Stimulated activated CD8-positive, alpha-beta memory T cell treated with anti-CD3 and anti-CD28 coated beads, Interleukin-12 subunit alpha, Interleukin-12 subunit beta, amount 100 ng/mL, for 1 hour (primary cell): Measurements from ENCODE around the gene GNL3.
A peak's percentile ranks its signal among the peaks of the same experiment; 100 is the strongest.

Experiments
- DNase-seq: peaks from one replicate; pipeline ENCODE4 v3.0.0-alpha.2; 2020; ENCODE audit warnings: low read depth

GNL3 gene

DNA sequence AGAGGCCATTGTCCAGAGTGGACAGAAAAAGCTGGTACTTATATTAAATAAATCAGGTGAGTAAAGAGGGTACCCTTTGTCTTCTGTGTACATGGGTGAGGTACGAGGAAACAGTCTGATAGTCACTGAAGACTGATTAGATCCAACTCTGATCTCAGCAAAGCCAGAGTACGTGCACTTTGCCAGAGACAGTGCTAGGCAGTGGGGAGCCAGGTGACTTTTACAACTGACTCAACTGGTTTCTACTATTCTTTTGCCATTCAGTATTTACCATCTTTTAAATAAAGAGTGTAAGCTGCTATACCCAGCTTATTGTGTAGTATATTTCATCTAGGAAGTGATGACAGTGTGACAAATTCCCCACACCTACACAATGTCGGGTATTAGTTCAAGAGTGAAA, 3.3 kb downstream of the GNL3 start:
- DNase-seq, result no peak

GRCh38 chr3:52690560-52690959, 4.7 kb downstream of the GNL3 start:
- DNase-seq, result no peak

- DNase-seq, result no peak
Observed at GRCh38 chr3:52693071-52693470, 7.2 kb downstream of the GNL3 start.

- DNase-seq, result no peak
Observed at GRCh38 chr3:52694528-52695189, 8.8 kb downstream of the GNL3 start.

- DNase-seq, result no peak
Observed at GRCh38 chr3:52695798-52696671, 10.2 kb downstream of the GNL3 start.

DNA sequence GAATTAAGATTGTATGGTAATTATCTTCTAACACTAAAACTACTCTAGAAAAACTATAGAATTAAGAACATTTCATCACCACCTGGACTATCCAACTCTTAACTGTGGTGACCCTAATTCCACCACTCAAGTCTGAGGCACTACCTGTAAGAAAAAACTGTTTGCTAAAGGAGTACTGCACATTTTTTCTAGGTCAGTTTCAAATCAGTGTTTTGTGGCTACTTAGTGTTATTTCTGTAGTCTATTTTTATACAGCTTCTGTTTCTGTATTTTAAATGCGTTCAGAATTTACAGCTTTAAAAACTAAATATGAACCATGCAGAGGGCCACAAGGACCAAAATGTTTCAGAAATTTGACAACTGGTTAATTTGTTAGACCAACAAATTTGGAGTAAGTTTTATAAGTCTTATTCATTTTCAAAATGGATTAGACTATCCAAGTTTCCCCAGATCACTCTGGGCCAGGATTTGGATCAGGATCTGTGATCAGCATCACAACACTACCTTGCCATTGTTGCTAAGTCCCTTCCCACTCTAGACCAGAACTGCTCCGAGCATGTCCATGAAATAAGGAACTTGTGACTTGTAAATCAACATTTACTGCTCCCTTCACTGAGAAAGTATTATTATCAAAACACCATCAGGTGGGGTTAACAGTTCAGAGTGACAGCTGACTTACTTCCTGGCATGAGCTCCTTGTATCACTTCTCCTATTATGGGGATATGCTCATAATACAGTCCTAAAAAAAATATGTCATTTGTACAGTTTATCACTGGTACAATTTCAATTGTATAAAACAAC, 11.2 kb downstream of the GNL3 start:
- no peak for DNase-seq

GRCh38 chr3:52697632-52697965, 11.8 kb downstream of the GNL3 start:
- DNase-seq, result no peak

DNA sequence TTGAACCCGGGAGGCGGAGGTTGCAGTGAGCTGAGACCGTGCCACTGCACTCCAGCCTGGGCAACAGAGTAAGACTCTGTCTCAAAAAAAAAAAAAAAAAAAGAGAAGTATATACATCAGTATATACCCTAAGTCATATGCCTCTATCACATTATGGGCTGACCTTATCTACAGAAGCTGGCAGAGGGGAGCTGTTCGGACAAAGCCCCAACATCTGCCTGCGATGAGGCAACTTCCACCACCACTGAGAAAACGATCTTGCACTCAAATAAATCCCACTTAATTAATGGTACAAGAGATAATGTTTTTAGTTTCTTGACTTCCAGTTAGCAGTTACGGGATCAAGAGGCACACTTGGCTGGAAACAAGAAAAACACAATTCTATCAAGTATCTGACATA, 17.5 kb downstream of the GNL3 start:
- DNase-seq, result no peak

DNA sequence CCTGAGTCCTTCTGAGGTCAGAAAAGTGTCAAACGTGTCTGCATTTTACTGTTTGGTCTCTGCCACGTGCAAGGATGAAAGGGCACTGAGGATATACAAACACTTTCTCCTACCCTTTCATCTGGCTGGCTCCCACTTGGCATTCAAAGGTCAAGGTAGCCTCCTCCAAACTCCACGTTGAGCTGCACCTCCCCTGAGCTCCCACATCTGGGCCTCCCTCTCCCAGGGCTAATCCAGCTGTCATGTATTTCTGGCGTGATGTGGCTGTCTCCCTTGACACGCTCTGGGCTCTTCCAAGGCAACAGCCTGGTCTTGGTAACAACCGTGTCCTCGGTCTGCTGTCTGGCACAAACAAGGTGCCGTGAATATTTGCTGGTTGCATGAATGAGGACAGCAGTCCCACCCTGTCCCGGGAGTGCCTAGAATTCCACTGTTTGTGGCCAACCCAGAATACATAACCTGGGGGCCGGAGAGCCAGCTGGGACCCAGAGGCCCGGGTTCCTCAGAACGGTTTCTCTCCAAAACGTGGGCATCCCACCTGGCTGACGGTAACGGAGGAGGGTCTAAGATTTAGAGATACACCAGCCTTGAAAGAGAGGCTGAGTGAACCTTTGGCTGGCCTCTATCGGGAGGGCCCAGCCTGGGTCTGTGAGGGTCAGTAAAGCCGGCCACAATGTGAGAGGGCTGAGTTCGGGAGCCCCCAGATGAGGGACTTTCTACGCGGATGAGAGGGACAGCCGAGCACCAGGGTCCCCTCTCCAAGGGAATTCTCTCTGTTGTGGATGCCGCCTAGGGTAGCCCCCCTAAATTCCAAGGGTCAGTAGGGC, 19.0 kb downstream of the GNL3 start:
- DNase-seq, result no peak

- DNase-seq, result no peak
Observed at GRCh38 chr3:52705438-52705687, 19.5 kb downstream of the GNL3 start.

GRCh38 chr3:52705688-52706686, 20.2 kb downstream of the GNL3 start, which contains the start of the genes GLT8D1 and SPCS1:
GLT8D1 (minus strand) TSS chr3:52705791; CDS start chr3:52700460, 5,331 bp downstream.
SPCS1 (plus strand) TSS chr3:52706106; CDS start chr3:52706247, 141 bp downstream.
- peak; percentile 70 for DNase-seq

- no peak for DNase-seq
Observed at GRCh38 chr3:52707585-52707984, 21.8 kb downstream of the GNL3 start.

GRCh38 chr3:52710512-52710911, 24.7 kb downstream of the GNL3 start:
- no peak for DNase-seq

DNA sequence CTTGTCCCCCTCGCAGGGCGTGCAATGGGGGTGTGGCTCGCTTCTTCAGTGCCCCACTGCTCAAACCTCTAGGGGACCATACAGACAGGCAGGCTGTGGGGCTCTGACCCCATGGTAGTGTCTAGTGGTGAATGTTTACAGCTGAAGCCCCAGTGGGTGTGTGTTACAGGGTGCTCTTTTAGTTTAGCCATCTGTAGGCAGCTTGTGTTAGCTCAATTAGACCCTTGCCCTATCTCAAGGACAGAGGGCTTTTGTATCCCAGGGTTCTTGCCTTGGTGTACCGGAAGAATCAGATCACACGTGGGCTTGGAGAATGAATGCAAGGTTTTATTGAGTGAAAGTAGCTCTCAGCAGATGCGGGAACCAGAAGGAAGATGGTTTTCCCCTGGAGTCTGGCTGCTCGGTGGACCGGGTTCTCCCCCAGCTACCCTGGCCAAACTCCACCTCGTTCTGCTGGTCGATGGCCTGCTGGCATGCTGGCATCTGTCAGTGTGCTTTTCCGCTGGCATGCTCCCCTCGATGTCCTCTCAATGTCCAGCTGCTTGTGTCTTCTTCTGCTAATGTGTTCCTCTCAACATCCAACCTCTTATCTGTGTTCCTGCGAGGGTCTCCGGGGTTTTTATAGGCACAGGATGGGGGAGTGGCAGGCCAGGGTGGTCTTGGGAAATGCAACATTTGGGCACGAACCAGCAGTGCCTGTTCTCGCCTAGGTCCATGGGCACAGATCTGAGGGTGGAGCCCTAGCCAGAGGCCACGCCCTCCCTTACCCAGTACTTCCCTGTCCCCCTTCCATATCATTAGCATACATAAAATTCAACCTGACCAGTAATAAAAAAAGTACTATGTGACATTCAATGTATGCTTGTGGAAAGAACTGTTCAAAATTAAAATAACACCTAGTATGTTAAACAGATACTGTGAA, 26.7 kb downstream of the GNL3 start:
- no peak for DNase-seq

DNA sequence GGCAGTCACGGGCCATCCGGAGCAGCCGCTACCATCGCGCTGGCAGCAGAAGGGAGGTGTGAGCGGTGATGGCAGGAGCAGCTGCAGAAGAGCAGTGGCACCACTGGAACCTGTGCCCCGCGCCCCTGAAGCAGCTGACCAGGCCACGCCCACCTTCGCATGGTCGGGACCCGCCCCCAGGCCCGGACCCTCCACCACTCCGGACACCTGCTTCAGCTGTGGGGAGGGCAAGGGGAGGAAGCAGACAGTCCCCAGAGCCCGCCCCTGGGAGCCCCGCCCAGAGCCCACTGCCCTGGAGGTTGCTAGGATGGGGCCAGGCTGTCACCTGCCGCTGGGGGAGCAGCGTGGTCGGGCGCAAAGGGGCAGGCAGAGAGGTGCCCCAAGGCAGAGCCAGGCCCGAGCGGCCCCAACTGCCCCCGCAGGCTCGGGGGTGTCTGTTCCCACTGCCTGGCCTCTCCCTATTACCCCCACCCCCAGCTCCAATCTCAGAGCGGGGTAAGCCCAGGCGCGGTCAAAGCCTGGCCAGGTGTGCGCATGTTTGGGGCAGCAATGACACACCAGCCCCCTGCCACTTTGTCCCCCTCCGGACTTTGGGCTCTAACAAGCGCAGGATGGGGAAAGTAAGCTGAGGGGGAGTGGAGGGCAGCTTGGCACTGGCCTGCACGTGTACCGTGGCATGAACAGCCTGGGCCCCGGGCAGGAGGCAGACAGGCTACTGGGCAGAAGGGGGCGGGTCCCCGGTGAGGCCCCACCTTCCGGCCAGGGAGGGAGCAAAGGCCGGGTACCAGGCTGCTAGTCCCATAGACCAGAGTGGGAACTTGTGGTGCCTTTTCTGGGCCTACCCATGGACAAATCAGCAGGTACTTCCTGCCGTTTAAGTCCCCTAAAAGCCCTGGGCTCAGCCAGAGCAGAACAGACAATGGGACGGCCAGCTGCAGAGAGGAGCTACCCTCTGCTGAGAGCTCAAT, 28.8 kb downstream of the GNL3 start:
- DNase-seq, result no peak

DNA sequence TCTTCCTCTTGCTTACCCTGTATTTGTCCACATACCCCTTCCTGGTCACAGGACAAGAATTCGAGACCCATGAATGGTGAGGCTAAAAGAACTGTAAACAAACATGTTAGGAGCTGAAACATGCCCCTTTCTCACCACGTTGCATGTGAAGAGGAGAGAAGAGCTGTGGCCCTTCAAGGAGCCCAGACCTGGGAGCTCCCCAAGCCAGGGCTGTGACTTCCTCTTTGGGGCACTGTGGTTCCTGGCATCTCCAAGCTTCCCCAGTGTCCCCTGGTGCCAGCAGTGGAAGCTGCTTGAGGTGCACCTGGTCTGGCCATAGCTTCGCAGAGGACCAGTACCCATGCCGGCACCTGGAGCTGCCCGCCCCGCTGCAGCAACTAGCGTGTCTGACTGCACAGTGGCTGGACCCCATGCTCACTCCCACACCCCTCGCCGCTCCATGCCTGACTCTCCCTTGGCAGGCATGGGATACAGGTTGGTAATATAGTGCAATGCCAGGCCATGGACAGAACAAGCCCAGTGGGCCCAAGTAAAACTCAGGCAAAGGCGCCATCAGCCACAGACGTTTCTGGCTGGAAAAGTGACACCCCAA, 30.0 kb downstream of the GNL3 start:
- DNase-seq, result no peak

GRCh38 chr3:52719618-52720017, 33.8 kb downstream of the GNL3 start:
- no peak for DNase-seq
